Aorta (tissue), 5 donors: Measurements from ENCODE around the gene HSBP1L1. TPM values are rescaled to one million over a fixed set of nuclear protein-coding genes. Genes with fewer than 3 reads are reported as not detected.
A peak's percentile ranks its signal among the peaks of the same experiment; 100 is the strongest.

ENCODE experiments used
- ATAC-seq: fragments of 200-7000 bp; cut with Tn5 transposase; one replicate; pipeline ENCODE4 v1.9.1; 2022; ENCODE audit warnings: moderate library complexity; ENCODE audit not compliant: low FRiP score
- DNase-seq, 2 donors: peaks; one replicate each; pipeline ENCODE4 v3.0.0-alpha.2; 2020
- H3K27ac ChIP-seq, 2 donors: one replicate each; pipeline ENCODE4 v1.5.1; 2013; ENCODE audit warnings: low read length in 2 of 2, mild to moderate bottlenecking in 2 of 2, moderate library complexity in 2 of 2, control low read depth in 1 of 2, inconsistent platforms in 1 of 2, low read depth in 1 of 2
- H3K27me3 ChIP-seq, 2 donors: one replicate each; pipeline ENCODE4 v1.6.1; 2013; ENCODE audit warnings: control low read depth in 1 of 2, low read length in 1 of 2, mild to moderate bottlenecking in 1 of 2, moderate library complexity in 1 of 2; ENCODE audit not compliant: insufficient read depth in 2 of 2, control insufficient read depth in 1 of 2
- H3K36me3 ChIP-seq, 2 donors: one replicate each; pipeline ENCODE4 v1.6.1; 2013; ENCODE audit warnings: control low read depth in 1 of 2, low read length in 1 of 2, mild to moderate bottlenecking in 1 of 2; ENCODE audit not compliant: insufficient read depth in 2 of 2, control insufficient read depth in 1 of 2
- H3K4me1 ChIP-seq, 2 donors: one replicate each; pipeline ENCODE4 v1.6.1; 2013; ENCODE audit warnings: low read length in 2 of 2, control low read depth in 1 of 2, mild to moderate bottlenecking in 1 of 2, moderate library complexity in 1 of 2; ENCODE audit not compliant: insufficient read depth in 2 of 2, control insufficient read depth in 1 of 2
- H3K4me3 ChIP-seq, 2 donors: one replicate each; pipeline ENCODE4 v1.5.1; 2013; ENCODE audit warnings: low read length in 2 of 2, control low read depth in 1 of 2, mild to moderate bottlenecking in 1 of 2
- H3K9me3 ChIP-seq: one replicate; pipeline ENCODE4 v1.6.1; 2013; ENCODE audit warnings: mild to moderate bottlenecking, low read length; ENCODE audit not compliant: control insufficient read depth
- WGBS, 2 donors: extraction: QIAGEN DNeasy Blood & Tissue Kit; methylation state at CpG; one replicate each; pipeline ENCODE4 v1.1.7; 2013; 5-methylcytosine and 5-hydroxymethylcytosine counted together
- intact Hi-C, 2 donors: fragments of 100-400 bp; cut with DNase I; formaldehyde crosslinking; loops; one replicate each; pipeline versions ENCODE4 v1.14.2 to v1.15.0; 2022
- polyA plus RNA-seq, 2 donors: library from polyadenylated mRNA; stranded (reverse); fragments of 200-250 nt; gene quantifications; one replicate each; pipeline ENCODE4 v1.2.3, GENCODE V29; 2013
- total RNA-seq, 2 donors: library from RNA; stranded (reverse); fragmentation: NEBNext Ultra II Directional; extraction: Animal tissue kit (Norgen Biotek cat#: 25700); gene quantifications; one replicate each; pipeline ENCODE4 v1.2.1, GENCODE V29; 2021
- donor health status: healthy with polysubstance abuse.
- donor health status: Bipolar disorder and iron deficiency.
- donor health status: DM: no; HTN: no; CAD: no.
- donor health status: DM: no; HTN: no; CAD: no.
- donor health status: DM: yes; HTN: yes; CAD: no.

HSBP1L1 gene
- total and polyA plus RNA-seq, 4 donors, result 5.1 to 13.0 (median 9.6) TPM

DNA sequence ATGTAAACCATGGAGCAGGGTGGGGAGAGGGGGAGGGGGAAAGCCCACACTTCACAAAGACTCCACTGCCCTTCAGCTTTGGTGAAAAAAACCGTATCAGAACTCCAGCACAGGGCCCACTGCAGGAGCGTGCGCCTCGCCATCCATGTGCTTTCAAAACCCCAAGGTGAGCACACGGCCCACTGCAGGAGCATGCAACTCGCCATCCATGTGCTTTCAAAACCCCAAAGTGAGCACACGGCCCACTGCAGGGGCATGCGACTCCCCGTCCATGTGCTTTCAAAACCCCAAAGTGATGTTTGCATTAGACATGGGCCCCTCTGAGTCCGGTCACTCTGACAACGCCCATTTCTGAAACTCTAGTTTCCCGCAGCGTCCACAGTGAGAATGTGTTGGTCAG is 16.1 kb downstream of the HSBP1L1 start:
- ATAC-seq (no peak), DNase-seq (no peak)
- no peak overlapping the region for H3K4me3 ChIP-seq
- no peaks in the 10 kb centered on the region for H3K9me3 ChIP-seq
- no peak overlapping the region for H3K27ac ChIP-seq
- 82% methylated on average over 13 of the region's 13 CpGs for WGBS, 2 donors
- H3K27me3 ChIP-seq, result no peaks in the 10 kb centered on the region
- intact Hi-C loops, result loop anchor here in 1 of 2 donors (10.0 kb wide), 1 partner anchor 124 kb away; the partner anchor contains the start of gene ADNP2
- H3K36me3 ChIP-seq, result no peaks in the 10 kb centered on the region
- peaks cover 0 to 4% of the 10 kb centered on the region in 2 donors for H3K4me1 ChIP-seq

DNA sequence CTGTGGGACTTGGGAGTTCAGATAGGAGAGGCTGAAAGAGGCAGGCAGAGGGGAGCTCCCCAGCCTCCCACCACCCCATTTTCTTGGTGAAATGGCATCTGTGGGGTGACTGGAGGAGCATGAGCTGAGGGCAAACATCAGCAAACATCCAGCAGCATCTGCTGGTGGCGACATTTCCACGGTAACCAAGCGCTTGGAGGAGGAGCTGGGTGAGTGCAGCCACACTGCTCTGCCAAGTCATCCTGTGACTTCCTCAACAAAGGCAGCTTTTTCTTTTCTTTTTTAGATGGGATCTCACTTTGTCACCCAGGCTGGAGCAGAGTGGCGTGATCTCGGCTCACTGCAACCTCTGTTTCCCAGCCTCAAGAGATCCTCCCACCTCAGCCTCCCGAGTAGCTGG is 18.3 kb downstream of the HSBP1L1 start:
- no peaks in the 10 kb centered on the region for H3K9me3 ChIP-seq
- H3K4me1 ChIP-seq, result peaks cover 0 to 3% of the 10 kb centered on the region in 2 donors
- H3K27me3 ChIP-seq, result no peaks in the 10 kb centered on the region
- intact Hi-C loops, result loop anchor here in 1 of 2 donors (10.0 kb wide), 1 partner anchor 122 kb away; the partner anchor contains the start of gene ADNP2
- no peak overlapping the region for H3K27ac ChIP-seq
- no peaks in the 10 kb centered on the region for H3K36me3 ChIP-seq
- no peak overlapping the region for H3K4me3 ChIP-seq
- DNase-seq, result no peak
- WGBS, 2 donors, result 92 to 93% methylated on average over 6 of the region's 6 CpGs
- ATAC-seq, result no peak

GRCh38 chr18:79983253-79983652 is 18.8 kb downstream of the HSBP1L1 start:
- Histone ChIP-seq H3K27me3 (no peaks in the 10 kb centered on the region), H3K4me1 (no peaks in the 10 kb centered on the region), H3K36me3 (no peaks in the 10 kb centered on the region), H3K27ac (no peak overlapping the region), H3K9me3 (no peaks in the 10 kb centered on the region), H3K4me3 (no peak overlapping the region)
- DNase-seq, result no peak
- no peak for ATAC-seq
- intact Hi-C loops, result loop anchor here in 1 of 2 donors (10.0 kb wide), 1 partner anchor 122 kb away; the partner anchor contains the start of gene ADNP2
- 58 to 59% methylated on average over 4 of the region's 4 CpGs for WGBS, 2 donors

DNA sequence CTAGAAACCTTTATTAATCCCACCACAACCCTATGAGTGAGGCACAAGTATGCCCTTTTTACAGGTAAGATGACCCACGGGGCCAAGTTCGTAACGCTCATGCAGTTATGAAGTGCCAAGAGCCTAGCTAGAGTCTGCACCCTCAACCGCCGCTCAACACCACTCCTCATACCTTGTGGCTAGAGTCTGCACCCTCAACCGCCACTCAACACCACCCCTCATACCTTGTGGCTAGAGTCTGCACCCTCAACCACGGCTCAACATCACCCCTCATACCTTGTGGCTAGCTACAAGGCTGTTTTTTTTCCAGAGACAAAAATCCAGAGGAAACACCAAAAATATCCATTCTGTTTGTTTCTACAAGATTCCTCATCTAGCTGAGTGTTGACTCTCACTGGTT is 19.4 kb downstream of the HSBP1L1 start:
- Histone ChIP-seq H3K4me1 (no peaks in the 10 kb centered on the region), H3K27me3 (no peaks in the 10 kb centered on the region), H3K9me3 (no peaks in the 10 kb centered on the region), H3K36me3 (no peaks in the 10 kb centered on the region), H3K27ac (no peak overlapping the region), H3K4me3 (no peak overlapping the region)
- WGBS, 2 donors, result 93 to 94% methylated on average over 7 of the region's 7 CpGs
- intact Hi-C loops, result loop anchor here in 1 of 2 donors (10.0 kb wide), 1 partner anchor 121 kb away; the partner anchor contains the start of gene ADNP2
- DNase-seq (no peak), ATAC-seq (no peak)

GRCh38 chr18:79985172-79985571 is 20.7 kb downstream of the HSBP1L1 start:
- H3K4me1 ChIP-seq, result no peaks in the 10 kb centered on the region
- no peak for ATAC-seq
- H3K36me3 ChIP-seq, result no peaks in the 10 kb centered on the region
- H3K4me3 ChIP-seq, result no peak overlapping the region
- H3K27me3 ChIP-seq, result no peaks in the 10 kb centered on the region
- intact Hi-C loops, result loop anchor here (5.0 to 10.0 kb wide), 4 partner anchors 33 to 122 kb away; partner anchors contain the start of genes ADNP2 (in 2 of the 2), RBFA (in 1 of the 2) and SLC66A2 (in 1 of the 2)
- no peak for DNase-seq
- H3K27ac ChIP-seq, result no peak overlapping the region
- WGBS, 2 donors, result 85 to 86% methylated on average over 12 of the region's 12 CpGs
- no peaks in the 10 kb centered on the region for H3K9me3 ChIP-seq

DNA sequence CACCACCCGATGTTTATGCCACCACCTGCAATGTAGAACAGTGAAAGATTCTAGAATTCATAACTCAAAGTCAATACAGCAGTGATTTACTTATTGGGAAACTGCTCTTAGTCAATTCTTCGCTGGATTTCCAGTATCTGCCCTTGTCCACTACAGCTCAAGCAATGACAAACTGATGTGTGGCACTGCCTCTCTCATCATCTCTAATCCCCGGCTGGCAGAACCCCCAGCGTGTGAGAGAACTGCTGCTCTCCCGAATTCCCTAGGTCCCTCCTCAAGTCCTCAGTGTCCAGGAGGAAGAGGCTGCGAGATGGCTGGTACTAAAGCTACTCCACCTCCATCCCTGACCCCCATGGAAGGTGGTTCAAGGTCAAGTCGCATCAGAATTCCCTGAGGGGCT is 22.3 kb downstream of the HSBP1L1 start:
- ATAC-seq, result no peak
- intact Hi-C loops, result loop anchor here (5.0 to 10.0 kb wide), 4 partner anchors 34 to 121 kb away; partner anchors contain the start of genes ADNP2 (in 2 of the 2), RBFA (in 1 of the 2) and SLC66A2 (in 1 of the 2)
- no peak overlapping the region for H3K4me3 ChIP-seq
- H3K36me3 ChIP-seq, result no peaks in the 10 kb centered on the region
- no peaks in the 10 kb centered on the region for H3K4me1 ChIP-seq
- H3K27ac ChIP-seq, result no peak overlapping the region
- no peaks in the 10 kb centered on the region for H3K9me3 ChIP-seq
- no peaks in the 10 kb centered on the region for H3K27me3 ChIP-seq
- DNase-seq, result no peak
- WGBS, 2 donors, result 39 to 47% methylated on average over 7 of the region's 7 CpGs

- 0% methylated on average over 6 of the region's 6 CpGs for WGBS, 2 donors
- Histone ChIP-seq H3K9me3 (no peaks in the 10 kb centered on the region), H3K36me3 (no peaks in the 10 kb centered on the region), H3K27ac (no peak overlapping the region), H3K4me1 (no peaks in the 10 kb centered on the region), H3K27me3 (no peaks in the 10 kb centered on the region), H3K4me3 (peak overlapping the region; percentile 61 to 69)
- no peak for ATAC-seq
- DNase-seq, result no peak
- intact Hi-C loops, result loop anchor here (5.0 to 10.0 kb wide), 4 partner anchors 35 to 120 kb away; partner anchors contain the start of genes ADNP2 (in 2 of the 2), RBFA (in 1 of the 2) and SLC66A2 (in 1 of the 2)
Observed at GRCh38 chr18:79987566-79987965, 23.1 kb downstream of the HSBP1L1 start.

- Histone ChIP-seq H3K9me3 (no peaks in the 10 kb centered on the region), H3K36me3 (no peaks in the 10 kb centered on the region), H3K4me3 (peak overlapping the region; percentile 61 to 69), H3K27ac (peak overlapping the region; percentile 46 to 60), H3K27me3 (no peaks in the 10 kb centered on the region), H3K4me1 (no peaks in the 10 kb centered on the region)
- ATAC-seq (peak; percentile 82), DNase-seq (peak; percentile 77 to 85)
- 0 to 1% methylated on average over 48 of the region's 48 CpGs for WGBS, 2 donors
- intact Hi-C loops, result loop anchor here (1.0 to 10.0 kb wide), 6 partner anchors 23 to 119 kb away; partner anchors contain the start of genes ADNP2 (in 2 of the 2), RBFA (in 2 of the 2) and SLC66A2 (in 1 of the 2)
Observed at GRCh38 chr18:79988071-79988450, 23.6 kb downstream of the HSBP1L1 start.
